ENCODE measurements around the gene CHAT.

Gene CHAT

GRCh38 chr10:49614242-49615198 lies 683 bp downstream of the CHAT start:
- no peak for DNase-seq (ENCODE audit: low read depth)
- Histone ChIP-seq H3K27me3 (replicated peaks; ENCODE audit: control insufficient read depth, insufficient read depth, low read length) (peaks cover 75% of the 10 kb centered on the region), H3K4me3 (ENCODE audit: low read length) (no peak overlapping the region), H3K36me3 (ENCODE audit: control insufficient read depth, insufficient read depth, low read length, severe bottlenecking) (no peaks in the 10 kb centered on the region), H3K9ac (ENCODE audit: low read length) (no peak overlapping the region), H3K9me3 (ENCODE audit: control insufficient read depth, low read length) (peaks cover 5% of the 10 kb centered on the region), H3K4me1 (ENCODE audit: control insufficient read depth, insufficient read depth, low read length) (no peaks in the 10 kb centered on the region)

DNA sequence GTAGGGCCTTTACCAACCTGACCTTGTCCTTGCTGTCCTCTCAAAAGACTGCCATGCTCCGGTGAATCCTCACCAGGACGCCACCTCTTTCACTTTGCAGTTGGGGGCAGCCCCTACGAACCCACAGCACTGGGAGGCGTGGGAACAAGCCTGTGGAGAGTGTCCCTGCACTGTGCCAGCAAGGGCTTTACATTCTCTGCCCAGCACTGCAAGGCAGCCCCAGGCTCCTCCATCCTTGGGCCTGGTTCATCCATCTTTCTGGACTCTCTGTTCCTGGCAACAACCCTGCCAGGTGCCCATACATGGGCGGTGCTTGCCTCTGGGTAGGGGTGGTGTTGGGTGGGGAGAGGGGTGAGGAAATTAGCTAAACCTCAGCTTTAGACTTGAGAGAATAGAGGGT lies 1.4 kb downstream of the CHAT start:
- Histone ChIP-seq H3K4me3 (ENCODE audit: low read length) (no peak overlapping the region), H3K4me1 (ENCODE audit: control insufficient read depth, insufficient read depth, low read length) (no peaks in the 10 kb centered on the region), H3K36me3 (ENCODE audit: control insufficient read depth, insufficient read depth, low read length, severe bottlenecking) (no peaks in the 10 kb centered on the region), H3K9ac (ENCODE audit: low read length) (no peak overlapping the region), H3K9me3 (ENCODE audit: control insufficient read depth, low read length) (peaks cover 5% of the 10 kb centered on the region), H3K27me3 (replicated peaks; ENCODE audit: control insufficient read depth, insufficient read depth, low read length) (peaks cover 82% of the 10 kb centered on the region)
- no peak for DNase-seq (ENCODE audit: low read depth)

- Histone ChIP-seq H3K9ac (ENCODE audit: low read length) (no peak overlapping the region), H3K9me3 (ENCODE audit: control insufficient read depth, low read length) (peaks cover 5% of the 10 kb centered on the region), H3K27me3 (replicated peaks; ENCODE audit: control insufficient read depth, insufficient read depth, low read length) (peaks cover 86% of the 10 kb centered on the region), H3K4me3 (ENCODE audit: low read length) (no peak overlapping the region), H3K4me1 (ENCODE audit: control insufficient read depth, insufficient read depth, low read length) (no peaks in the 10 kb centered on the region), H3K36me3 (ENCODE audit: control insufficient read depth, insufficient read depth, low read length, severe bottlenecking) (no peaks in the 10 kb centered on the region)
- no peak for DNase-seq (ENCODE audit: low read depth)
Observed at GRCh38 chr10:49615721-49616120, 1.9 kb downstream of the CHAT start.

DNA sequence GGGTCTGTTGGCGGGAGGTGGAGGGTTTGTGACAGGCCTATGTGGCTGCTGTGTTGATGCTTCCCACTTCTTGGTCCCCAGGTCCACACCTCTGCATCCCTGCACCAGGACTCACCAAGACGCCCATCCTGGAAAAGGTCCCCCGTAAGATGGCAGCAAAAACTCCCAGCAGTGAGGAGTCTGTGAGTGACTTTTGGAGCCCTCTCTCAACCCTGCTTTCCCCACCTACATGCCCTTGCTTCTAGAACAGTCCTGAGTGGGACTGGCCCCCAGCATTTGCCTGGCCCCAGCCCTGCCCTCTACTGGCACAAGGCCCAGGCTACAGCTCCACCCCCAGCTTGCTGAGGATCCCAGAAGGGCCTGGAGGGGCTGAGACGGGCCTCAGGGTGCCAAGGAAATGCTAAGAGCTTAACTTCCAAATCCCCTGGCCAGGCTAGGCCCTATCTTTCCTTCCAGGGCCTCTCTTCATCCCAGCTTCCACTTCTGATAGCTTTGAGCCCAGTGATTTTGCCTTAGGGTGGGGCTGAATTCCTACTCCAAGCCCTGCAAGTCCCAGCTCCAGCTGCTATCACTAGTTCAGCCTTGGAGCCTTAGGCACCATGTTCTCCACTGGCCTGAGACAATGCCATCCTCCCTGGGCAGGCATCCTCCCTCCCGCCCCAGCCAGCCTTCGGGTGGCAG lies 2.7 kb downstream of the CHAT start:
- Histone ChIP-seq H3K4me1 (ENCODE audit: control insufficient read depth, insufficient read depth, low read length) (no peaks in the 10 kb centered on the region), H3K27me3 (replicated peaks; ENCODE audit: control insufficient read depth, insufficient read depth, low read length) (peaks cover 80% of the 10 kb centered on the region), H3K36me3 (ENCODE audit: control insufficient read depth, insufficient read depth, low read length, severe bottlenecking) (no peaks in the 10 kb centered on the region), H3K9ac (ENCODE audit: low read length) (no peak overlapping the region), H3K9me3 (ENCODE audit: control insufficient read depth, low read length) (peaks cover 5% of the 10 kb centered on the region), H3K4me3 (ENCODE audit: low read length) (no peak overlapping the region)
- DNase-seq (ENCODE audit: low read depth): no peak

DNA sequence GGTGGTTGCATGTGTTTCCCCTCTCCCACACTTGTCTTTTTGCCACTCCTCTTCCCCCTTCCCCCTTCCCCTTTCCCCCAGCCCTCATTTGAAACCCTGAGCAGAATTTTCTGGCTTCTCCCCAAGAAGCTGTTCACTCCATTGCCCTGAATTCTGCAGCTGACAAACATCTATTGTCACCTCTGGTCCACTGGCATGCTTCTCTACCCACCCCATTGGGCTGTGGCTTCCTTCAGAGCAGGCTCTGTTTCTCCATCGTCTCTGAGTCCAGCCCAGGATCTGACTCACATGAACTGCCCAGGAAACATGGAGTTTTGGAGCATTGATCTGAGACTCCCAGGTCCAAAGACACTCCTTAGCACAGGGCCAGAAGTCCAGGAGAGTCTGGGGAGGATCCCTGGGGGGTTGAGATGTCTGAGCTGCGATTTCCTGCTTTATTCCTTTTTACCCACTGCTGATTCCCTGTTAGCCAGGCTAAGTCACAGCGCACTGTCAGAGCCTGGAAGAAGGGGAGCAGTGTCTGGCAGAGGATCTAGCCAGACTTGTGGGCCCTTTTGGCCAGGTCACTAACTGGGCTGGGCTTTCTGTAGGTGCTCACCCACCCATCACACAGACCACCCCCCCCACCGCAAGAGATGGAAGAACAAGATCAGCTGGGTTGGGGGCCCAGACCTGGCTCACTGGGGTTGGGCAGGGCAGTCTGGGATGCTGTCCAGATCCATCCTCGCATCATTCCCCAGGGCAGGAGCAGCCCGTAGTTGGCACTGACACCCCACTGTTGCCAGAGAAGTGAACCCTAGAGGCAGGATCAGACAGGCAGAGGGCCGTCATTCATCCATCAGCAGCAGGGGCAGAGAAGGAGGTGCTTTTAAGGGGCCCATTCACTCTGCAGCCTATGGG lies 3.5 kb downstream of the CHAT start:
- no peaks in the 10 kb centered on the region for H3K36me3 ChIP-seq (ENCODE audit: control insufficient read depth, insufficient read depth, low read length, severe bottlenecking)

DNA sequence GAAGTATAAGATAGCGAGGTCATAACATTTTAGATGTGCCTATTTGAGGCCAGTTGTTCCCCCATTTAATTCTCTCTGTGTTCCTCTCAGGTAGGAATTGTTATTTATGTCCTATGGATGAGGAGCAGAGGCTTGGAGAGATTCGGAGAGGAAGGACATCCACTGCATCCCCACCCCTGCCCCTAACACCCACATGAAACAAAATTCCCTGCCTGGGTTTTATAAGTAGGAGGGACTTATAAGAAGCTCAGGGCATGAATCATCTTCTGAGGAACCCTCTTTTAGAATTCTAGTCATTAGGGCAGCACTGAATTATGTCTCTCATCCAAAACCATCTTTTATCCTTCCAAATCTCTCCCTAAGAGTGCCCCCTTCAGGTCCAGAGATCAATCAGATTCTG lies 5.0 kb downstream of the CHAT start:
- peaks cover 73% of the 10 kb centered on the region for H3K27me3 ChIP-seq (replicated peaks; ENCODE audit: control insufficient read depth, insufficient read depth, low read length)
- H3K4me3 ChIP-seq (ENCODE audit: low read length): no peak overlapping the region
- no peak overlapping the region for H3K9ac ChIP-seq (ENCODE audit: low read length)
- H3K4me1 ChIP-seq (ENCODE audit: control insufficient read depth, insufficient read depth, low read length): no peaks in the 10 kb centered on the region
- DNase-seq (ENCODE audit: low read depth): no peak
- H3K9me3 ChIP-seq (ENCODE audit: control insufficient read depth, low read length): no peaks in the 10 kb centered on the region
- no peaks in the 10 kb centered on the region for H3K36me3 ChIP-seq (ENCODE audit: control insufficient read depth, insufficient read depth, low read length, severe bottlenecking)

More for the DNA sequence above, 3.5 kb downstream of the CHAT start:
- no peak overlapping the region for H3K4me3 ChIP-seq (ENCODE audit: low read length)
- no peaks in the 10 kb centered on the region for H3K4me1 ChIP-seq (ENCODE audit: control insufficient read depth, insufficient read depth, low read length)
- no peak for DNase-seq (ENCODE audit: low read depth)
- H3K9ac ChIP-seq (ENCODE audit: low read length): no peak overlapping the region
- H3K27me3 ChIP-seq (replicated peaks; ENCODE audit: control insufficient read depth, insufficient read depth, low read length): peaks cover 76% of the 10 kb centered on the region
- peaks cover 2% of the 10 kb centered on the region for H3K9me3 ChIP-seq (ENCODE audit: control insufficient read depth, low read length)

DNA sequence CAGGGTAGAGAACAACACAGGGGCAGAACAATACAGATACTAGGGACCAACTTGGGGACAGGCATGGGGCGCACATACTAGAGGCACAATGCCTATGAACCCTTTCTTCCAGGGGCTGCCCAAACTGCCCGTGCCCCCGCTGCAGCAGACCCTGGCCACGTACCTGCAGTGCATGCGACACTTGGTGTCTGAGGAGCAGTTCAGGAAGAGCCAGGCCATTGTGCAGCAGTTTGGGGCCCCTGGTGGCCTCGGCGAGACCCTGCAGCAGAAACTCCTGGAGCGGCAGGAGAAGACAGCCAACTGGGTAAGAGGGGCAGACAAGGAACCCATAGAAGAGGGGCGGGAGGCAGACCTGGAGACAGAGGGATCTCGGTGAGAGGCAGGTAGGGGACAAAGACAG lies 5.8 kb downstream of the CHAT start:
- Histone ChIP-seq H3K9ac (ENCODE audit: low read length) (no peak overlapping the region), H3K36me3 (ENCODE audit: control insufficient read depth, insufficient read depth, low read length, severe bottlenecking) (no peaks in the 10 kb centered on the region), H3K27me3 (replicated peaks; ENCODE audit: control insufficient read depth, insufficient read depth, low read length) (peaks cover 77% of the 10 kb centered on the region), H3K9me3 (ENCODE audit: control insufficient read depth, low read length) (no peaks in the 10 kb centered on the region), H3K4me1 (ENCODE audit: control insufficient read depth, insufficient read depth, low read length) (no peaks in the 10 kb centered on the region), H3K4me3 (ENCODE audit: low read length) (no peak overlapping the region)
- no peak for DNase-seq (ENCODE audit: low read depth)

DNA sequence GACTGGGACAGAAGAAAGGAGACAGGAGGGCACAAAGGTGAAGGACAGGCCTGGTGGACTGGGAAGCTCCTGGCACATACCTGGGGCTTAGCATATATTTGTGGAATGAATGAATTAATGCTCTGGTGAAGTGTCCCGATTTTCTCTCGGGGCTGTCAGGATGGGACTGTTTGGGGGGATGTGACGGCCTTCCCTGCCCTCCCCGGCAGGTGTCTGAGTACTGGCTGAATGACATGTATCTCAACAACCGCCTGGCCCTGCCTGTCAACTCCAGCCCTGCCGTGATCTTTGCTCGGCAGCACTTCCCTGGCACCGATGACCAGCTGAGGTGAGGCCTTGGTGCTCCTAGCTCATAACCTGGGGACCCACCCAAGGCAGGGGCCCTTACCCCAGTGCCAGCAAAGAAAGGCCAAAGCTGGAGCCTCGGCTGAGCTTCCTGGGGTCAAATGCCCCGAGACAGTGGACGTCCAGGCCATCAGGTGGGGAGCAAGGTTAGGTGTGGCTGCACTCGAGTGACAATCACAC lies 6.5 kb downstream of the CHAT start:
- H3K9ac ChIP-seq (ENCODE audit: low read length): no peak overlapping the region
- no peak overlapping the region for H3K4me3 ChIP-seq (ENCODE audit: low read length)
- no peaks in the 10 kb centered on the region for H3K9me3 ChIP-seq (ENCODE audit: control insufficient read depth, low read length)
- H3K36me3 ChIP-seq (ENCODE audit: control insufficient read depth, insufficient read depth, low read length, severe bottlenecking): no peaks in the 10 kb centered on the region
- H3K27me3 ChIP-seq (replicated peaks; ENCODE audit: control insufficient read depth, insufficient read depth, low read length): peaks cover 74% of the 10 kb centered on the region
- no peak for DNase-seq (ENCODE audit: low read depth)
- no peaks in the 10 kb centered on the region for H3K4me1 ChIP-seq (ENCODE audit: control insufficient read depth, insufficient read depth, low read length)

DNA sequence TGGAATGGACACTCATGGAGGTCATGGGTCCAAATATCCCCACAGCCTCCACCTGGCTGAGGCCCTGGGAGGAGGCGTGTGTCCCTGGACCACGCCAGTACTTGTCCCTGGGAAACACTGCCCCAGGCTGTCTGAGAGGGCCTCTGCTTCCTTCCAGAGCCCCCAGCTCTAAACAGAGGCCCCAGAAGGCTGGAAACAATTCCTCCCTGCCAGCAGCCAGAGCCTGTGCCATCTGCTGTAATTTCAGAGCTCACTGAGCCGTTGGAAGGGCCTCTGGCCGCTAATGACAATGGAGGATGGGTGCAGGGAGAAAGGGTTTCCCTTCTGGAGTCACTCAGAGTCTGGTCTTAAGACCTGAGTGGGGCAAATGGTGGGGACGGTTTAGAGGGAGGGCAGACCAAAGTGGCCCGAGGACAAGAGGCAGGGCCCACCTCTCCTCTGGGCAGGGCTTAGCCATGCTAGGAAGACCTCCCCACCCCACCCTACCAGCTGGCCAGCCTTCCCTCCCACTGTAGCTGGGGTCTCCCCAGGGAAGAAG lies 7.1 kb downstream of the CHAT start:
- H3K9ac ChIP-seq (ENCODE audit: low read length): no peak overlapping the region
- no peaks in the 10 kb centered on the region for H3K4me1 ChIP-seq (ENCODE audit: control insufficient read depth, insufficient read depth, low read length)
- H3K27me3 ChIP-seq (replicated peaks; ENCODE audit: control insufficient read depth, insufficient read depth, low read length): peaks cover 68% of the 10 kb centered on the region
- no peaks in the 10 kb centered on the region for H3K9me3 ChIP-seq (ENCODE audit: control insufficient read depth, low read length)
- no peak for DNase-seq (ENCODE audit: low read depth)
- no peak overlapping the region for H3K4me3 ChIP-seq (ENCODE audit: low read length)
- no peaks in the 10 kb centered on the region for H3K36me3 ChIP-seq (ENCODE audit: control insufficient read depth, insufficient read depth, low read length, severe bottlenecking)

DNA sequence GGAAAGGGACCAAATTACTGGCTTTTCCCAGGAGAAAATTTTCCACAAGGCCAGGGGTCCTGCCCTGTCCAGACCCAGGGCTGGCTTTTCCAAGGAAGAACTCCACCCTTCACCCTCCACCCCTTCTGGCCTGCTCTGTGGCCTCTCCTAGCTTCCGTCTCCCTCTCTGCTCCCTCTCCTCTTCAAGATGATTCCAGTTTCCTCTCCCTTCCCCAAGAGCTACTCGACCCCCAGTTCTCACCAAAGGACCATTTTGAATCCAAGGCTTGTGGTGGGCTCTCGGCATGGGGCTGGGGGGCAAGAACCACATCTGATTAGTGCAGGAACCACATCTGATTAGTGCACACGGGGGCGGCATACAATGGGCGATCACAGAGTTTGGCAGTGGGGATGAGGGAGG lies 7.7 kb downstream of the CHAT start:
- H3K4me1 ChIP-seq (ENCODE audit: control insufficient read depth, insufficient read depth, low read length): no peaks in the 10 kb centered on the region
- H3K4me3 ChIP-seq (ENCODE audit: low read length): no peak overlapping the region
- DNase-seq (ENCODE audit: low read depth): no peak
- peaks cover 64% of the 10 kb centered on the region for H3K27me3 ChIP-seq (replicated peaks; ENCODE audit: control insufficient read depth, insufficient read depth, low read length)
- no peaks in the 10 kb centered on the region for H3K9me3 ChIP-seq (ENCODE audit: control insufficient read depth, low read length)
- no peak overlapping the region for H3K9ac ChIP-seq (ENCODE audit: low read length)
- no peaks in the 10 kb centered on the region for H3K36me3 ChIP-seq (ENCODE audit: control insufficient read depth, insufficient read depth, low read length, severe bottlenecking)
